Measurements from ENCODE around the gene SCAF4. TPM values are rescaled to one million over a fixed set of nuclear protein-coding genes. Genes with fewer than 3 reads are reported as not detected.

Gene SCAF4
- total RNA-seq, 4 donors from 2014 or later: 12.1 to 18.8 (median 15.2) TPM

DNA sequence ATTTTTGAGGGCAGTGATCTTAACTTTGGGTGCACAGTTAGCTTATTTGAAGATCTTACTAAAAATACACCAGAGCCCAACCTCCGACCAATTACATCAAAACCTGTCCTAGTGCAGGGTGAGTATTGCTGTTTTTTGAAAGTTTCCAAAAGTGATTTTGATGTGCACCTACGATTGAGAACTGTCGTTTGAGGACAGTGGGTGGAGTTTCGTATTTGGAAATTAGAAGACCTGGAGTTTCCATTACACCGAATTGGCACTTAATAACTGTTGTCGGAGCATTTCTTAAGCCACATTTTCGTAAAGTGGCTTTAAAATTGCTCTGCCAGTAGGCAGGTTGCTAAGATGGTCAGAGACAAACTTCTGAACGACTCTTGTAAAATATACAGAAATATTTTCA lies 71.3 kb downstream of the SCAF4 start:
- TF ChIP-seq, protein P1, sequence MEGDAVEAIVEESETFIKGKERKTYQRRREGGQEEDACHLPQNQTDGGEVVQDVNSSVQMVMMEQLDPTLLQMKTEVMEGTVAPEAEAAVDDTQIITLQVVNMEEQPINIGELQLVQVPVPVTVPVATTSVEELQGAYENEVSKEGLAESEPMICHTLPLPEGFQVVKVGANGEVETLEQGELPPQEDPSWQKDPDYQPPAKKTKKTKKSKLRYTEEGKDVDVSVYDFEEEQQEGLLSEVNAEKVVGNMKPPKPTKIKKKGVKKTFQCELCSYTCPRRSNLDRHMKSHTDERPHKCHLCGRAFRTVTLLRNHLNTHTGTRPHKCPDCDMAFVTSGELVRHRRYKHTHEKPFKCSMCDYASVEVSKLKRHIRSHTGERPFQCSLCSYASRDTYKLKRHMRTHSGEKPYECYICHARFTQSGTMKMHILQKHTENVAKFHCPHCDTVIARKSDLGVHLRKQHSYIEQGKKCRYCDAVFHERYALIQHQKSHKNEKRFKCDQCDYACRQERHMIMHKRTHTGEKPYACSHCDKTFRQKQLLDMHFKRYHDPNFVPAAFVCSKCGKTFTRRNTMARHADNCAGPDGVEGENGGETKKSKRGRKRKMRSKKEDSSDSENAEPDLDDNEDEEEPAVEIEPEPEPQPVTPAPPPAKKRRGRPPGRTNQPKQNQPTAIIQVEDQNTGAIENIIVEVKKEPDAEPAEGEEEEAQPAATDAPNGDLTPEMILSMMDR (IDR thresholded peaks at IDR 0.05): no peak
- TF ChIP-seq EP300 (IDR thresholded peaks at IDR 0.05): no peak
- no peak for TF ChIP-seq POLR2AphosphoS5 (IDR thresholded peaks at IDR 0.05)
- no peak for TF ChIP-seq POLR2A (IDR thresholded peaks at IDR 0.05; ENCODE audit: low read depth)
- DNase-seq (ENCODE audit: extremely low spot score): no peak
- no peaks in the 10 kb centered on the region for H3K27me3 ChIP-seq
- H3K4me1 ChIP-seq: peaks cover 33 to 57% (median 55%) of the 10 kb centered on the region in 4 donors
- peak overlapping the region; percentile 90 to 97 (median 95) for H3K27ac ChIP-seq (replicated peaks in 1 of 4)
- intact Hi-C loops (cut with DNase I): loop anchor here (2.0 to 10.0 kb wide), 2 partner anchors 72 to 614 kb away; partner anchors contain the start of genes MIS18A and SCAF4
- H3K9me3 ChIP-seq: no peaks in the 10 kb centered on the region
- 20% methylated on average over 8 of the region's 8 CpGs for WGBS
- peak overlapping the region; percentile 89 to 96 (median 91) for H3K4me3 ChIP-seq
- H3K36me3 ChIP-seq: peaks cover 5 to 29% (median 17%) of the 10 kb centered on the region in 4 donors

DNA sequence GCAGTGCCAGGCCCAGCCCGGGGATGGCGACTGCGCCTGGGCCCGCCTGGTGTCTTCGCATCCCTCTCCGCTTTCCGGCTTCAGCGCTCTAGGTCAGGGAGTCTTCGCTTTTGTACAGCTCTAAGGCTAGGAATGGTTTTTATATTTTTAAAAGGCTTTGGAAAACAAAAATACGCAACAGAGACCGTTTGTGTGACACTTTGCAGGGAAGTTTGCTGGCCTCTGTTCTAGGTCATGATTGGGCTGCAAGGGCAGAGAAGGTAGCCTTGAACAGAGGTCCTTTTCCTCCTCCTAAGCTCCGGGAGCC lies 71.7 kb downstream of the SCAF4 start:
- Histone ChIP-seq H3K4me3 (peak overlapping the region; percentile 89 to 96 (median 91)), H3K27me3 (no peaks in the 10 kb centered on the region), H3K4me1 (peaks cover 29 to 54% (median 51%) of the 10 kb centered on the region in 4 donors), H3K27ac (replicated peaks in 1 of 4) (peak overlapping the region; percentile 90 to 97 (median 95)), H3K9me3 (no peaks in the 10 kb centered on the region), H3K36me3 (peaks cover 5 to 25% (median 15%) of the 10 kb centered on the region in 4 donors)
- 0% methylated on average over 11 of the region's 12 CpGs for WGBS
- no peak for DNase-seq (ENCODE audit: extremely low spot score)
- peak in 1 of 2 donors; percentile 11 for TF ChIP-seq POLR2AphosphoS5 (IDR thresholded peaks at IDR 0.05)
- TF ChIP-seq, protein P1 (IDR thresholded peaks at IDR 0.05): no peak
- intact Hi-C loops (cut with DNase I): loop anchor here (2.0 to 10.0 kb wide), 2 partner anchors 73 to 615 kb away; partner anchors contain the start of genes MIS18A and SCAF4

DNA sequence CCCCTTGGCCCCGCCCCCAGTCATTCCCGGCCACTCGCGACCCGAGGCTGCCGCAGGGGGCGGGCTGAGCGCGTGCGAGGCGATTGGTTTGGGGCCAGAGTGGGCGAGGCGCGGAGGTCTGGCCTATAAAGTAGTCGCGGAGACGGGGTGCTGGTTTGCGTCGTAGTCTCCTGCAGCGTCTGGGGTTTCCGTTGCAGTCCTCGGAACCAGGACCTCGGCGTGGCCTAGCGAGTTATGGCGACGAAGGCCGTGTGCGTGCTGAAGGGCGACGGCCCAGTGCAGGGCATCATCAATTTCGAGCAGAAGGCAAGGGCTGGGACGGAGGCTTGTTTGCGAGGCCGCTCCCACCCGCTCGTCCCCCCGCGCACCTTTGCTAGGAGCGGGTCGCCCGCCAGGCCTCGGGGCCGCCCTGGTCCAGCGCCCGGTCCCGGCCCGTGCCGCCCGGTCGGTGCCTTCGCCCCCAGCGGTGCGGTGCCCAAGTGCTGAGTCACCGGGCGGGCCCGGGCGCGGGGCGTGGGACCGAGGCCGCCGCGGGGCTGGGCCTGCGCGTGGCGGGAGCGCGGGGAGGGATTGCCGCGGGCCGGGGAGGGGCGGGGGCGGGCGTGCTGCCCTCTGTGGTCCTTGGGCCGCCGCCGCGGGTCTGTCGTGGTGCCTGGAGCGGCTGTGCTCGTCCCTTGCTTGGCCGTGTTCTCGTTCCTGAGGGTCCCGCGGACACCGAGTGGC lies 72.2 kb downstream of the SCAF4 start, which contains the start of gene SOD1:
TSS of gene SOD1 (plus strand) at position 158 of the 723 bp plus-strand sequence. CDS start at position 235, 77 bp downstream.
- H3K4me1 ChIP-seq: peaks cover 24 to 48% (median 46%) of the 10 kb centered on the region in 4 donors
- TF ChIP-seq POLR2AphosphoS5 (IDR thresholded peaks at IDR 0.05): peak; percentile 91 to 96
- TF ChIP-seq POLR2A (IDR thresholded peaks at IDR 0.05; ENCODE audit: low read depth): peak; percentile 79
- TF ChIP-seq EP300 (IDR thresholded peaks at IDR 0.05): no peak
- TF ChIP-seq, protein P1 (IDR thresholded peaks at IDR 0.05): peak in 2 of 3 experiments; percentile 14 to 16
- peak; percentile 99 for DNase-seq (ENCODE audit: extremely low spot score)
- H3K36me3 ChIP-seq: peaks cover 5 to 20% (median 12%) of the 10 kb centered on the region in 4 donors
- H3K27me3 ChIP-seq: no peaks in the 10 kb centered on the region
- peak within 1 kb of the TSS; percentile 89 to 96 (median 91) for H3K4me3 ChIP-seq
- WGBS: 0% methylated on average over 18 of the region's 87 CpGs
- H3K9me3 ChIP-seq: no peaks in the 10 kb centered on the region
- intact Hi-C loops (cut with DNase I): loop anchor here (2.0 to 10.0 kb wide), 2 partner anchors 73 to 615 kb away; partner anchors contain the start of genes MIS18A and SCAF4
- peak within 1 kb of the TSS; percentile 90 to 97 (median 95) for H3K27ac ChIP-seq (replicated peaks in 1 of 4)

DNA sequence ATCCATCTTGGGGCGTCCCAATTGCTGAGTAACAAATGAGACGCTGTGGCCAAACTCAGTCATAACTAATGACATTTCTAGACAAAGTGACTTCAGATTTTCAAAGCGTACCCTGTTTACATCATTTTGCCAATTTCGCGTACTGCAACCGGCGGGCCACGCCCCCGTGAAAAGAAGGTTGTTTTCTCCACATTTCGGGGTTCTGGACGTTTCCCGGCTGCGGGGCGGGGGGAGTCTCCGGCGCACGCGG lies 72.7 kb downstream of the SCAF4 start:
- WGBS: under 1% methylated on average over 15 of the region's 18 CpGs
- H3K27ac ChIP-seq (replicated peaks in 1 of 4): peak overlapping the region; percentile 90 to 97 (median 95)

More for the DNA sequence above, 72.7 kb downstream of the SCAF4 start:
- no peak for DNase-seq (ENCODE audit: extremely low spot score)
- Histone ChIP-seq H3K4me3 (peak overlapping the region; percentile 89 to 96 (median 91)), H3K4me1 (peaks cover 22 to 44% (median 43%) of the 10 kb centered on the region in 4 donors), H3K36me3 (peaks cover 3 to 15% (median 8%) of the 10 kb centered on the region in 4 donors), H3K27me3 (no peaks in the 10 kb centered on the region), H3K9me3 (no peaks in the 10 kb centered on the region)
- intact Hi-C loops (cut with DNase I): no loop called here
- TF ChIP-seq POLR2AphosphoS5 (IDR thresholded peaks at IDR 0.05) (no peak), EP300 (IDR thresholded peaks at IDR 0.05) (no peak), POLR2A (IDR thresholded peaks at IDR 0.05; ENCODE audit: low read depth) (no peak)
- TF ChIP-seq, protein P1 (IDR thresholded peaks at IDR 0.05): no peak

All from esophagus muscularis mucosa (tissue), 4 donors.